HG03175 (cell line): Measurements from ENCODE around the gene MRPL48.
"Not testable (repeated sequence)": the region's sequence is repeated elsewhere in the genome, so short reads cannot be mapped to it uniquely, and the experiment has no call there.

Experiments used
- ATAC-seq: cut with Tn5 transposase; IDR thresholded peaks from one replicate; pipeline ENCODE4 v1.9.1; 2021; ENCODE audit warnings: mild to moderate bottlenecking, moderate library complexity; ENCODE audit not compliant: unreplicated experiment

The MRPL48 gene

DNA sequence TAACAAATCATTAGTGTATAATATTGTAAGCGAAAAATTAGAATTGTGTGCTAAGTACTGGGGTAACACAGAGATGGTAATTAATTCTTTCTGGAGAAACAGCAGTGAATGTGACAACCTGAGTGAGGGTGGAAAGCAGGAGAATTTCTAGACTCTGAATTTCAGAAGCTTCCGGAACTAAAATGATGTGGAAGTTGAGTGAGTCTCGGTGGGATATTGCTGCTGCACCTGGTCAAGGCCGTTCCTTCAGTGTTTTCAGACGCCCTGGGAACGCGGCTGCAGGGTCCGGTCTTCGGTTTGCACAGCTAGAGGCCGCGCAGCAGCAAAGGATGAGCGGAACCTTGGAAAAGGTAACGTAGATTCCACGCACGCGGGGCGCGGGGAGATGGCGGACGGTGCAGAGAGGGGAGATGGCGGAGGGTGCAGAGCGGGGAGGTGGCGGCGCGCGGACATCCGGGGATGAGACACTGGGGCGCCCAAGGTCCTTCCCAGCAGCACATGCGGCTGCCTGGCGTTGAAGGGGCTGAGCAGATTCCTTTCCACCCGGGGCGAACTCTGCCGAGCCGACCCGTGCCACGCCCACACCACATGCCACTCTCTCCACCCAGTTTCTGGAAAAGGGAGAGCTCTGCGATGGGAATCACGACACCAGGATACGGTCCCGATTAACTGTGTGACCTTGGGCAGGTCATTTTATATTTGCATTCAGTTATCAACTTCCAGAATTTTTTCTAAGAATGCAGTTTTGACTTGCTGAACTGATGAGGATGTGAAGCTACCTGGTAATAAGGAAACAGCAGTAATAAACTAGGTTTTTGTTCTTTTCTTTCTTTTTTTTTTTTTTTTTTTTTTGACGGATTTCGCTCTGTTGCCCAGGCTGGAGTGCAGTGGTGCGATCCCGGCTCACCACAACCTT is at the start of gene MRPL48:
MRPL48 (plus strand) TSS at position 232 of the 916 bp plus-strand sequence; CDS start at position 330, 98 bp downstream.
- ATAC-seq = peak; percentile 94

DNA sequence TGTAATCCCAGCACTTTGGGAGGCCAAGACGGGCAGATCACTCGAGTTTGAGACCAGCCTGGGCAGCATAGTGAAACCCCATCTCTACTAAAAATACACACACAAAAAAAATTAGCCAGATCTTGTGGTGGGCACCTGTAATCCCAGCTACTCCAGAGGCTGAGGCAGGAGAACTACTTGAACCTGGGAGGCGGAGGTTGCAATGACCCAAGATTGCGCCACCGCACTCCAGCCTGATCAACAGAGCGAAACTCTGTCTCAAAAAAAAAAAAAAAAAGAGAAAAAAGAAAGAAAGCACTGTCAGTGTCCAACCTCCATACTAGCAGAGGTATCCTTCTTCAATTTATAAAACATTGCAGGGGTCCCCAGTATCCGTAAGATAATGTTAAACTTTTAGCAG is 44.6 kb upstream of the MRPL48 start:
- ATAC-seq = no peak

GRCh38 chr11:73746701-73747100 is 41.0 kb upstream of the MRPL48 start:
- ATAC-seq = no peak

DNA sequence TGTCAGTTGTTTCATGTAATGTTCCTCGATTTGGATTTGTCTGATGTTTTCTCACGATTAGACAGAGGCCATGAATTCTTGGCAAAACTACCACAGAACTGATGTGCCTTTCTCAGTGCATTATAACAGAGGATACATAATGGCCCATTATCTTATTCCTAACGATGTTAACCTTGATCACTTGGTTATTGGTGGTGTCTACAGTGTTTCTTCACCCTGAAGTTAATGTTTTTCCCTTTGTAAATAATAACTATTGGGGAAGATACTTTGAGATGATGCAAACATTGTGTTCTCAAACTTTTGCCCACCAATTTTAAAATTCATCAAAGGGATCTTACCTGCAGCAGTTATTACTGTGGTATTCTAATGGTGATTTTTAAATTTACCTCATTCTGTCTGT is 39.9 kb upstream of the MRPL48 start:
- ATAC-seq = no peak

GRCh38 chr11:73748300-73748699 is 39.4 kb upstream of the MRPL48 start:
- ATAC-seq = no peak

GRCh38 chr11:73749118-73749517 is 38.6 kb upstream of the MRPL48 start:
- no peak for ATAC-seq

DNA sequence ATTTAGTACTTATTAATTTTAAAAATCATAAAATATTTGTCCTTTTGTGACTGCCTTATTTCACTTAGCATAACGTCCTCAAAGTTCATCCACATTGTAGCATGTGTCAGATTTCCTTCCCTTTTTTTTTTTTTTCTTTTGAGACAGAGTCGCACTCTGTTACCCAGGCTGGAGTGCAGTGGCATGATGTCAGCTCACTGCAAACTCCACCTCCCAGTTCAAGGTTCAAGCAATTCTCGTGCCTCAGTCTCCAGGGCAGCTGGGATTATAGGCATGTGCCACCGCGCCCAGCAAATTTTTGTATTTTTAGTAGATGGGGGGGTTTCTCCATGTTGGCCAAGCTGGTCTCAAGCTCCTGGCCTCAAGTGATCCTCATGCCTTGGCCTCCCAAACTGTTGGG is 37.4 kb upstream of the MRPL48 start:
- no peak for ATAC-seq

DNA sequence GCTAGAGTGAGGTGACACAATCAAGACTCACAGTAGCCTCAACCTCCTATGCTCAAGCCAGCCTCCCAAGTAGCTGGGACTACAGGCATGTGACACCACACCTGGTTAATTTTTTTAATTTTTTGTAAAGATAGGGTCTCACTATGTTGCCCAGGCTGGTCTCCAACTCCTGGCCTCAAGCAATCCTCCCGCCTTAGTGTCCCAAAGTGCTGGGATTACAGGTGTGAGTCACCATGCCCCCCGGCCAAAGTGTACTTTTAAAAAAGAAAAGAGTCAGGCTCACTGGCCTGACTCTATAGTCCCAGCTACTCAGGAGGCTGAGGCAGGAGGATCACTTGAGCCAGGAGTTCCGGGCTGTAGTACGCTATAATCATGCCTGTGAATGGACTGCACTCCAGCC is 36.8 kb upstream of the MRPL48 start:
- not testable (repeated sequence) for ATAC-seq

- ATAC-seq = no peak
Observed at GRCh38 chr11:73752216-73752867, 35.3 kb upstream of the MRPL48 start.

GRCh38 chr11:73752903-73753302 is 34.8 kb upstream of the MRPL48 start:
- ATAC-seq = no peak

DNA sequence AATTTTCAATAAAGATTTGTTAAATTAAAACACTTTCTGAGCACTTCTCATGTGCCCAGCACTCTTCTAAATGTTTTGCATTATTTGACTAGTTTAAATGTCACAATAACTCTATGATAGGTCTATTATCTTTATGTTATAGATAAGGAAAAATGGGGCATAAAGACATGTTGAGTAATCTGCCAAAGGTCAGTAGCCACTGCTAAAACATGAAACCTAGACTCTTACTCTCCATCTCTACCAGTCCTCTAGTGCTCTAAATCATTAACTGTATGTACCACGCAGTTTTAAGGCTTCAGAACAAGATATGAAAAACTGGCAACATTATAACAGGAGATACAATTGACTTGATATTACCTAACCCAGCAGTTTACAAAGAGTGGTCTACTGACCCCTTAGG is 33.7 kb upstream of the MRPL48 start:
- no peak for ATAC-seq

DNA sequence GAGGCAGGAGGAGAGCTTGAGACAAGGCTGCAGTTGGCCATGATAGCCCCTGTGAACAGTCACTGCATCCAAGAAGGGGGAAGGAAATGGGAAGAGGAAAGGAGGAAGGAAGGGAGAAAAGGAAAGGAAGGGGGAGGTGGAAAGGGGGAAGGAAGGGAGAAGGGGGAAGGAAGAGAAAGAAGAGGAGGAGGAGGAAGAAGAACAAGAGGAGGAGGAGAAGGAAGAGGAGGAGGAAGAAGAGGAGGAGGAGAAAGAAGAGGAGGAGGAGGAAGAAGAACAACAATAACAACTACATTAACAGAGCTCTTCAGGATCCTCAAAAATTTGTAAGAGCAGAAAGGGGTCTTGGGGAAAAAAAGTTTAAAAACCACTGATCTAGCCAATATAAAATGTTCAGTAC is 32.0 kb upstream of the MRPL48 start:
- ATAC-seq = no peak

GRCh38 chr11:73757598-73757997 is 30.1 kb upstream of the MRPL48 start:
- ATAC-seq = no peak

- no peak for ATAC-seq
Observed at GRCh38 chr11:73758451-73758850, 29.2 kb upstream of the MRPL48 start.

- ATAC-seq = no peak
Observed at GRCh38 chr11:73759610-73760134, 28.0 kb upstream of the MRPL48 start.

GRCh38 chr11:73760135-73760678 is 27.5 kb upstream of the MRPL48 start:
- ATAC-seq = peak; percentile 5

DNA sequence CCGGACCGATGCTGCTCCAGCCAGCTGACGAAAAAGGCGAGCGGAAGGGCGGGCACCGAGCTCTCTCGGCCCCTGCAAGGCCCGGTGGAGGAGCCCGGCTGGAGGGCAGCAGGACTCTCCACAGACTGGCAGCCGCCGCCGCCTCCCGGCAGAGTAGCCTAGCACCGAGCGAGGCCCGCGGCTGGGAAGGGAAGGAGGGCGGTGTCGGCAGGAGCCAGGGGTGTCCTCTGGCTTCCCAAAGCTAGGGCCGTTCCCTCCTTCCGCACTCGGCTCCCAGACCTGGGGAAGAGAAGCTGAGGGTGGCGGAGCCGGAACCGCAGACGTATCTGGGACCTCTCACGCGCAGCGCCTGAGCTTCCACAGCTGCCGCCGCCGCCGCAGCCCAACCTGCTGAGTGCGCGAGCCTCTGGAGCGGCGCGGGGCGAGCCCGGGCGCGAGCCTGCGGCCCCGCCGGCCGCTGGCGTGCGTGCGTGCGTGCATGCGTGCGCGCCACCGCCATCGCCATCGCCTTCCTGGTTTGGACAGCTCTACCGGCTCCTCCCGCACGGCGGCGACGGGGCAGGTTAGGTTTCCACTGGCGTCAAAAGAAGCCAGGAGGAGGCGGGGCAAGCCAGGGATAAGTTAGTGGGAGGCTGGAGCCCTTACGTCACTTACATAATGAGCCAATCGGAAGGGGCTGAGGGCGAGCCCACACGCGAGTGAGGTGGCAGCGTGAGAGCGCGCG is 26.8 kb upstream of the MRPL48 start, which contains the start of gene RAB6A:
RAB6A (minus strand) TSS at position 396 of the 724 bp plus-strand sequence. CDS start 439 bp downstream, outside the sequence.
- ATAC-seq = peak; percentile 91

DNA sequence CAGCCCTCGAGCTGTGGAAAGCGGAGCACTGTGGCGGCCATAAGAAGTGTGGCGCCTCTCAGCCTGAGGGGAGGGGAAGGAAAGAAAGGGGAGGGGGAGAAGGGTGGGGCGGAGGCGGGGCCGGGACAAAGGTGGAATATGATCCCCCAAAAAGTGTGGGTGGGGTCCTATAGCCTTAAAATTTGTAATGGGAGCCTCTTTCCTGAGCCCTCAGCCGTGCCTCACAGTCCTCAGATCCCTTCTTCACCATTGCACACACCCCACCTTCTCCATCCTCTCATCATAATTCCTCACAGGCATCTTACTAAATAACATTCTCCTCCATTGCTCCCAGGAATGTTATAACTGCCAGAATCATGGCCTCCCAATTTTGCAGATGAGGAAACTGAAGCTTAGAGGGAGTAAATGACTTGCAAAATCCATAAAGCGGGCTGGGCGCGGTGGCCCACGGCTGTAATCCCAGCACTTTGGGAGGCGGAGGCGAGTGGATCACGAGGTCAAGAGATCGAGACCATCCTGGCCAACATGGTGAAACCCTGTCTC is 26.2 kb upstream of the MRPL48 start:
- ATAC-seq = peak; percentile 3

GRCh38 chr11:73762732-73763131 is 24.9 kb upstream of the MRPL48 start:
- ATAC-seq = no peak

DNA sequence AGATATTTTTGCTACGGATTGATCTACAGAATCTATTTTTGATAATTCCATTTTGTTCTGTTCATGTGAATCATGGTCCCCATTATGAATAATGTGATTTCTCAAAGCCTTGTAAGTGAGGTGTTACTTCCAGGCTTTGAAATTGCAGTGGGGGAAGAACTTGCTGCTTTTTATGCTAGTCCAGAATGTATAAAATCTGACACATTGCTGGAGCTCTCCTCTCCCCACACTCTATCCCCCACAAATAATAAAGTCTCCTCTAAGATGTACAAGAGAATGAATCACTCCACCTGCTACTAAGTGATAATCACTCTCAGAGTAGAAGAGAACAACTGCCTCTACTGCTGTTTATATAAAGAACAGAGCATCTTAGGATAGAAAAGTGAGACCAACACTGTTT is 20.9 kb upstream of the MRPL48 start:
- no peak for ATAC-seq

GRCh38 chr11:73770811-73771210 is 16.9 kb upstream of the MRPL48 start:
- ATAC-seq = not testable (repeated sequence)
